Measurements from ENCODE around the gene SIAH3. TPM values are rescaled to one million over a fixed set of nuclear protein-coding genes. Genes with fewer than 3 reads are reported as not detected.

The SIAH3 gene
- total RNA-seq, 1 donor from 2014 or later = not detected

- no peaks in the 10 kb centered on the region for H3K36me3 ChIP-seq (ENCODE audit: control insufficient read depth, insufficient read depth, low read length)
- FAIRE-seq (no peak), DNase-seq (ENCODE audit: low read depth) (peak; percentile 50)
- no peak overlapping the region for H3K4me3 ChIP-seq (ENCODE audit: low read depth, low read length)
- peaks cover 2% of the 10 kb centered on the region for H3K27me3 ChIP-seq (ENCODE audit: control insufficient read depth, insufficient read depth, low read length)
- TF ChIP-seq, protein P1, sequence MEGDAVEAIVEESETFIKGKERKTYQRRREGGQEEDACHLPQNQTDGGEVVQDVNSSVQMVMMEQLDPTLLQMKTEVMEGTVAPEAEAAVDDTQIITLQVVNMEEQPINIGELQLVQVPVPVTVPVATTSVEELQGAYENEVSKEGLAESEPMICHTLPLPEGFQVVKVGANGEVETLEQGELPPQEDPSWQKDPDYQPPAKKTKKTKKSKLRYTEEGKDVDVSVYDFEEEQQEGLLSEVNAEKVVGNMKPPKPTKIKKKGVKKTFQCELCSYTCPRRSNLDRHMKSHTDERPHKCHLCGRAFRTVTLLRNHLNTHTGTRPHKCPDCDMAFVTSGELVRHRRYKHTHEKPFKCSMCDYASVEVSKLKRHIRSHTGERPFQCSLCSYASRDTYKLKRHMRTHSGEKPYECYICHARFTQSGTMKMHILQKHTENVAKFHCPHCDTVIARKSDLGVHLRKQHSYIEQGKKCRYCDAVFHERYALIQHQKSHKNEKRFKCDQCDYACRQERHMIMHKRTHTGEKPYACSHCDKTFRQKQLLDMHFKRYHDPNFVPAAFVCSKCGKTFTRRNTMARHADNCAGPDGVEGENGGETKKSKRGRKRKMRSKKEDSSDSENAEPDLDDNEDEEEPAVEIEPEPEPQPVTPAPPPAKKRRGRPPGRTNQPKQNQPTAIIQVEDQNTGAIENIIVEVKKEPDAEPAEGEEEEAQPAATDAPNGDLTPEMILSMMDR (IDR thresholded peaks at IDR 0.05; ENCODE audit: insufficient read depth, low read length, severe bottlenecking) = no peak
Observed at GRCh38 chr13:45784755-45785675, 66.5 kb downstream of the SIAH3 start.

- Histone ChIP-seq H3K27me3 (ENCODE audit: control insufficient read depth, insufficient read depth, low read length) (peaks cover 2% of the 10 kb centered on the region), H3K4me3 (ENCODE audit: low read depth, low read length) (no peak overlapping the region), H3K36me3 (ENCODE audit: control insufficient read depth, insufficient read depth, low read length) (no peaks in the 10 kb centered on the region)
- DNase-seq (ENCODE audit: low read depth) (no peak), FAIRE-seq (no peak)
- TF ChIP-seq, protein P1 (IDR thresholded peaks at IDR 0.05; ENCODE audit: insufficient read depth, low read length, severe bottlenecking) = no peak
Observed at GRCh38 chr13:45783346-45784043, 68.1 kb downstream of the SIAH3 start.

GRCh38 chr13:45782327-45783045 is 69.1 kb downstream of the SIAH3 start:
- Histone ChIP-seq H3K36me3 (ENCODE audit: control insufficient read depth, insufficient read depth, low read length) (no peaks in the 10 kb centered on the region), H3K4me3 (ENCODE audit: low read depth, low read length) (no peak overlapping the region), H3K27me3 (ENCODE audit: control insufficient read depth, insufficient read depth, low read length) (peaks cover 2% of the 10 kb centered on the region)
- TF ChIP-seq, protein P1 (IDR thresholded peaks at IDR 0.05; ENCODE audit: insufficient read depth, low read length, severe bottlenecking) = no peak
- peak; percentile 18 for FAIRE-seq
- no peak for DNase-seq (ENCODE audit: low read depth)

DNA sequence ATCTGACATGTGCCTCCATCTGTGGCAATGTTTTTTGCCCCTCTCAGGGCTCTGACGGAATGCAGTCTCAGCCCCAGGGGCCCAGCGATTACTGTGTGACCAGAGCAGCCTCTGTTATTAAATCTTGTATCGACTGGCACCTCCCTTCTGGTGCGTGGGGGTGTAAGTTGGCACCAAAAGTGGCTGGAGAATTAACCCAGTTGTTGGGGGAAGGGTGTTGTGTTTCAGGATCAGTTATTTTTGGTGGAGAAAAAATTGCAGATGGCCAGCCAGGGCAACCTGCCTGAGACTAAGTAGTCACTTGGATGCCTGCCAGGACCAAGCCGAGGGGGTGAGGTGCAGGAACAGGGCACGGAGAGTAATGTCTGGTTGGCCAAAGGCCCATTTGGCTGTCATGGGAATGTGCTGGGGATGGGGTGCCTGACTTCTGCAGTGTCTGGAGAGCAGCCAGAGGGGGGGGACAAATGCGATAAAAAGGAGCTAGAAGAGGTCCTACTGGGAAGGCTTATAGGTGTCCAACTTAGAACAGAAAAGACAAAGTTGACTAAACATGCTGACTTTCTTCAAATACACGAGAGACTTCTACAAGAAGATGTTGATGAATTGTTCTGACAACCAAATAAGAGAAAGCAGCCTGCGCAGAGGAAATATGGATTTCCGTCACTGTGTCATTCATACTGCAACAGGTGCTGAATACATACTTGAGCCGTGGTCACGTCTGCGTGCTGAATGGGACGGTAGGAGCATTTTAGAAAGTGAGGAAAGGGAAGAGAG is 69.8 kb downstream of the SIAH3 start:
- DNase-seq (ENCODE audit: low read depth) (peak; percentile 10), FAIRE-seq (no peak)
- Histone ChIP-seq H3K4me3 (ENCODE audit: low read depth, low read length) (no peak overlapping the region), H3K36me3 (ENCODE audit: control insufficient read depth, insufficient read depth, low read length) (no peaks in the 10 kb centered on the region), H3K27me3 (ENCODE audit: control insufficient read depth, insufficient read depth, low read length) (peaks cover 2% of the 10 kb centered on the region)
- TF ChIP-seq, protein P1 (IDR thresholded peaks at IDR 0.05; ENCODE audit: insufficient read depth, low read length, severe bottlenecking) = no peak

DNA sequence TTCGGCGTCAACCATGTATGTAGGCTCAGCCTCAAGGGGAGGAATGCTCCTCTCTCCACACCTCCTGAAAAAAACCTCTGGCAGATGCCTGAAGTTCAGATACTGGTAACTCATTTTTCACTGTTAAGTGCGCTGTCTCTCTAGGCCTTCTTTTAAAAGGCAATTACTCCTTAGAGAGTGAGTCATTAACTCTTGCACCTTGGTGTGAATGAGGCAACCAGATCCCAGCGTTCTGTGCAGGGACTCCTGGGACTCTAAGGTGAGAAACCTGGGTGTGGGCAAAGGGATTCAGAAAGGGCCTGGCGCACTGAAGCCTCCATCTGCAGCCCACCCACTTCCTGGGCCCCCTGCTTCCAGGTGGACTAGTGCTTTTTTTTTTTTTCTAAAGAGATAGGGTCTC is 71.7 kb downstream of the SIAH3 start:
- Histone ChIP-seq H3K4me3 (ENCODE audit: low read depth, low read length) (no peak overlapping the region), H3K27me3 (ENCODE audit: control insufficient read depth, insufficient read depth, low read length) (no peaks in the 10 kb centered on the region), H3K36me3 (ENCODE audit: control insufficient read depth, insufficient read depth, low read length) (no peaks in the 10 kb centered on the region)
- no peak for FAIRE-seq
- TF ChIP-seq, protein P1 (IDR thresholded peaks at IDR 0.05; ENCODE audit: insufficient read depth, low read length, severe bottlenecking) = no peak
- peak; percentile 6 for DNase-seq (ENCODE audit: low read depth)
